Measurements from ENCODE around the gene AHNAK.

GRCh38 chr11:62458212-62459002 lies 88.2 kb downstream of the AHNAK start:
- peak in 1 of 2 donors; percentile 14 for TF ChIP-seq POLR2AphosphoS5 (IDR thresholded peaks at IDR 0.05)
- no peak for TF ChIP-seq CTCF (IDR thresholded peaks at IDR 0.05)

Data from esophagus muscularis mucosa (tissue), 3 donors.